Hepatocyte (in vitro differentiated cells): Measurements from ENCODE around the gene MVD. TPM values are rescaled to one million over a fixed set of nuclear protein-coding genes. Genes with fewer than 3 reads are reported as not detected.

ENCODE experiments used
- DNase-seq: peaks from one replicate; pipeline ENCODE4 v3.0.0-alpha.2; 2016; ENCODE audit warnings: low spot score
- H2AFZ ChIP-seq: fragments of 200-600 bp; sonication (generic); 2 replicates; pipeline ENCODE4 v1.6.0; 2016; ENCODE audit warnings: antibody characterized with exemption, mild to moderate bottlenecking
- H3K27ac ChIP-seq: fragments of 200-600 bp; sonication (generic); 2 replicates; pipeline ENCODE4 v1.5.1; 2016; ENCODE audit warnings: mild to moderate bottlenecking
- H3K27me3 ChIP-seq: fragments of 200-600 bp; sonication (generic); 2 replicates; pipeline ENCODE4 v1.6.1; 2016
- H3K36me3 ChIP-seq: fragments of 200-600 bp; sonication (generic); replicated peaks from 2 replicates; pipeline ENCODE4 v1.5.1; 2016; ENCODE audit warnings: low read depth; ENCODE audit not compliant: insufficient read depth
- H3K4me1 ChIP-seq: fragments of 200-600 bp; sonication (generic); 2 replicates; pipeline ENCODE4 v1.5.1; 2016; ENCODE audit warnings: mild to moderate bottlenecking, moderate library complexity; ENCODE audit not compliant: insufficient read depth
- H3K4me2 ChIP-seq: fragments of 200-600 bp; sonication (generic); 2 replicates; pipeline ENCODE4 v1.6.0; 2016
- H3K4me3 ChIP-seq: fragments of 200-600 bp; sonication (generic); 2 replicates; pipeline ENCODE4 v1.5.1; 2016; ENCODE audit warnings: mild to moderate bottlenecking
- H3K79me2 ChIP-seq: fragments of 200-600 bp; sonication (generic); 2 replicates; pipeline ENCODE4 v1.6.0; 2017; ENCODE audit warnings: mild to moderate bottlenecking
- H3K9me2 ChIP-seq: fragments of 200-600 bp; sonication (generic); replicated peaks from 2 replicates; pipeline ENCODE4 v1.6.0; 2017; ENCODE audit warnings: mild to moderate bottlenecking; ENCODE audit not compliant: insufficient read depth
- H3K9me3 ChIP-seq: fragments of 200-600 bp; sonication (generic); 2 replicates; pipeline ENCODE4 v1.5.1; 2016; ENCODE audit warnings: low read depth, mild to moderate bottlenecking
- H4K20me1 ChIP-seq: fragments of 200-600 bp; sonication (generic); 2 replicates; pipeline ENCODE4 v1.6.0; 2016; ENCODE audit warnings: mild to moderate bottlenecking; ENCODE audit not compliant: insufficient read depth, poor library complexity, severe bottlenecking
- EZH2 ChIP-seq: fragments of 200-600 bp; sonication (generic); IDR thresholded peaks from 2 replicates; pipeline ENCODE4 v1.6.1; 2016; ENCODE audit warnings: antibody characterized with exemption, mild to moderate bottlenecking, borderline replicate concordance
- EZH2phosphoT487 ChIP-seq: fragments of 200-600 bp; sonication (generic); IDR thresholded peaks from one replicate; pipeline ENCODE4 v1.6.1; 2018; ENCODE audit warnings: antibody characterized with exemption, mild to moderate bottlenecking, low read depth, moderate library complexity; ENCODE audit not compliant: unreplicated experiment, severe bottlenecking
- WGBS: methylation state at CpG from one replicate; pipeline ENCODE4 v1.1.6; 2016; ENCODE audit warnings: low lambda C conversion rate; ENCODE audit errors: missing lambda C conversion rate; 5-methylcytosine and 5-hydroxymethylcytosine counted together
- polyA plus RNA-seq: library from polyadenylated mRNA; unstranded; fragments of >200 nt; fragmentation: Nextera tagmentation; extraction: Ambion mirVana; gene quantifications from 2 replicates; pipeline ENCODE4 v1.2.1, GENCODE V29; 2016
- total RNA-seq: library from RNA; depleted of rRNA; stranded (reverse); fragments of >200 nt; gene quantifications from 2 replicates; pipeline ENCODE4 v1.2.3, GENCODE V29; 2014
- TF ChIP-seq, protein P1 (sequence below): fragments of 200-600 bp; sonication (generic); IDR thresholded peaks from 2 replicates; pipeline ENCODE4 v1.5.1; 2016; ENCODE audit warnings: antibody characterized with exemption, mild to moderate bottlenecking; ENCODE audit not compliant: poor library complexity

MVD gene
- total and polyA plus RNA-seq, 2 experiments from 2014 or later: 71.9 to 152 TPM

DNA sequence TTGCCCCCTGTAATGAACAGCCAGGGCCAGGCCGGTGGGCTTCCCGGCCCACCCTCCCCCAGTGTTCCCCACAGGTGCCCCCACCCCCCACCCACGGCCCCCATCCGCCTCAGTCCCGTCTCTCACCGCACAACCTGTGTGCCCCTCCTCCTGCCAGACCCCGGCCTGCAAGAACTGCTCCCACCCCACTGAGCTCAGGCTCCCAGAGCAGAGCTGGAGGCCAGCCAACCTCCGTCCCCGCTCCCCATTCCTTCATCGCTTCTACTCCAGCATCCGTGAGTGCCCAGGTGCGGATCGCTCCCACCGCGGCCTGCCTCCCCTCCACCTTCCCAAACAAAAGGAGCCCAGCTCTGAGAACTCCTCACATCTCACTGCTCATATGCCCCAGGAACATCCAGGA is 4.2 kb downstream of the MVD start:
- H4K20me1 ChIP-seq: peaks cover 35% of the 10 kb centered on the region
- H3K9me2 ChIP-seq: no peaks in the 10 kb centered on the region
- no peaks in the 10 kb centered on the region for H3K36me3 ChIP-seq
- WGBS: 98% methylated on average over 7 of the region's 15 CpGs
- no peaks in the 10 kb centered on the region for H3K27me3 ChIP-seq
- no peak overlapping the region for H3K27ac ChIP-seq
- no peak overlapping the region for H2AFZ ChIP-seq
- H3K4me3 ChIP-seq: no peak overlapping the region
- TF ChIP-seq, protein P1, sequence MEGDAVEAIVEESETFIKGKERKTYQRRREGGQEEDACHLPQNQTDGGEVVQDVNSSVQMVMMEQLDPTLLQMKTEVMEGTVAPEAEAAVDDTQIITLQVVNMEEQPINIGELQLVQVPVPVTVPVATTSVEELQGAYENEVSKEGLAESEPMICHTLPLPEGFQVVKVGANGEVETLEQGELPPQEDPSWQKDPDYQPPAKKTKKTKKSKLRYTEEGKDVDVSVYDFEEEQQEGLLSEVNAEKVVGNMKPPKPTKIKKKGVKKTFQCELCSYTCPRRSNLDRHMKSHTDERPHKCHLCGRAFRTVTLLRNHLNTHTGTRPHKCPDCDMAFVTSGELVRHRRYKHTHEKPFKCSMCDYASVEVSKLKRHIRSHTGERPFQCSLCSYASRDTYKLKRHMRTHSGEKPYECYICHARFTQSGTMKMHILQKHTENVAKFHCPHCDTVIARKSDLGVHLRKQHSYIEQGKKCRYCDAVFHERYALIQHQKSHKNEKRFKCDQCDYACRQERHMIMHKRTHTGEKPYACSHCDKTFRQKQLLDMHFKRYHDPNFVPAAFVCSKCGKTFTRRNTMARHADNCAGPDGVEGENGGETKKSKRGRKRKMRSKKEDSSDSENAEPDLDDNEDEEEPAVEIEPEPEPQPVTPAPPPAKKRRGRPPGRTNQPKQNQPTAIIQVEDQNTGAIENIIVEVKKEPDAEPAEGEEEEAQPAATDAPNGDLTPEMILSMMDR: no peak
- TF ChIP-seq EZH2 (no peak), EZH2phosphoT487 (no peak)
- DNase-seq: no peak
- H3K79me2 ChIP-seq: peaks cover 41% of the 10 kb centered on the region
- H3K9me3 ChIP-seq: no peaks in the 10 kb centered on the region
- H3K4me2 ChIP-seq: no peak overlapping the region
- H3K4me1 ChIP-seq: peaks cover 18% of the 10 kb centered on the region

DNA sequence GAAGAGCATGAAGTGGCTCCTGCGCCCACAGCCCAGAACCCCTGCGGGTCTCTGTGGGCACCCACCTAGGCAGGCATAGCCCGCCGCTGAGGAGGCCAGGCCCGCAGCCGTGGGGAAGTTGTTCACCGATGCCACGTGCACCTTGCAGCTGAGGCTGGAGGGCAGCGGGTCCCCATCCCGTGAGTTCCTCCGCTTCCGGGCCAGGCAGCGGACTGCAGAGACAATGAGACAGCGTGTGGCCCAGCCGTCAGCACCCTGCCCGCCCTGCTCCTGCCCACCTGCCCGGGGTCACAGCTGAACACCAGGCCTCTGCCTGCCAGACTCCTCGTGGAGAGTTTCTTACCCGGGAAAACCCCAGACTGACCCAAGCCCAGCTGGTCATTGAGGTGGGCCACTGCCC is 5.5 kb downstream of the MVD start:
- Histone ChIP-seq H3K9me2 (no peaks in the 10 kb centered on the region), H3K79me2 (peaks cover 35% of the 10 kb centered on the region), H3K4me1 (peaks cover 18% of the 10 kb centered on the region), H3K36me3 (no peaks in the 10 kb centered on the region), H3K9me3 (no peaks in the 10 kb centered on the region), H4K20me1 (peaks cover 35% of the 10 kb centered on the region), H3K4me2 (no peak overlapping the region), H3K27me3 (no peaks in the 10 kb centered on the region), H3K4me3 (no peak overlapping the region), H2AFZ (no peak overlapping the region), H3K27ac (no peak overlapping the region)
- WGBS: 97% methylated on average over 19 of the region's 19 CpGs
- TF ChIP-seq, protein P1: no peak
- TF ChIP-seq EZH2 (no peak), EZH2phosphoT487 (no peak)
- DNase-seq: no peak

DNA sequence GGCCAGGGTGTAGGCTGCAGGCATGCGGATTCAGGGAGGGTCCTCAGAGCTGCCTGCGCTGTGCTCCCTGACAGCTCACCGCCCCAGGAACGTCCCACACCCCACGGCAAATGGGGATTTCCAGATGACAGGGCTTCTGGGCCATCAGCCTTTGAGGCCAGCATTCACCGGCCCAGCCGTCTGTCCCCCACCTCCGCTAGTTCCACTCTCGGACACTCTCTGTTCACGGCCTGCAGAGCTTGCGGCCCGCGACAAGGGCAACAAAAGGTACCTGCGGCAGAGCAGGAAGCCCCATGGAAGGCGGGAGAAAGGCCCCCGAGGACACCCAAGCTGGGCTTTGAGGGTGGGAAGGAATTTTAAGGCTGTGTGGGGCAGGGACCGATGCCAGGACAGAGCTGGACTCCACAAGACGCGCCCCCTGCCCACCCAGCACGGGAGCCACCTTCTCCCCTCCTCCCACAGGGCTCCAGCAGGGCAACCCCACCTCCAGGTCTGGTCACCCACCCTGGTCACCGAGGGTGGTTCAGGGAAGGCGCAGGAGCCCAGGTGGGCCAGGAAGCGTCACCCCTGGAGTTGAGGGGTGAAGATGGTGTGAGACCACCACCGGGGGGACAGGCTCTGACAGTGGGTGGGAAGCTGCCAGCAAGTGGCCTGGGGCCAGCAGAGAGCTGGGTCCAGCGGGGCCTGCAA is 6.5 kb downstream of the MVD start:
- Histone ChIP-seq H3K4me2 (no peak overlapping the region), H4K20me1 (peaks cover 27% of the 10 kb centered on the region), H3K27me3 (no peaks in the 10 kb centered on the region), H3K36me3 (no peaks in the 10 kb centered on the region), H3K4me3 (no peak overlapping the region), H2AFZ (no peak overlapping the region), H3K9me2 (no peaks in the 10 kb centered on the region), H3K27ac (no peak overlapping the region), H3K4me1 (peaks cover 16% of the 10 kb centered on the region), H3K9me3 (no peaks in the 10 kb centered on the region), H3K79me2 (peaks cover 26% of the 10 kb centered on the region)
- WGBS: 93% methylated on average over 22 of the region's 25 CpGs
- no peak for DNase-seq
- no peak for TF ChIP-seq EZH2phosphoT487
- TF ChIP-seq EZH2: no peak
- TF ChIP-seq, protein P1: no peak
